ENCODE results near the gene TNS3.
A peak's percentile ranks its signal among the peaks of the same experiment; 100 is the strongest.

Gene TNS3

GRCh38 chr7:47454069-47454973 lies 127.6 kb downstream of the TNS3 start:
- Histone ChIP-seq H2AFZ (ENCODE audit: low read length, unreplicated experiment) (no peak overlapping the region), H3K4me3 (ENCODE audit: low read depth, low read length) (peak overlapping the region; percentile 64), H3K27ac (ENCODE audit: low read depth, low read length) (peak overlapping the region; percentile 96), H3K4me1 (ENCODE audit: control insufficient read depth, insufficient read depth, low read length, unreplicated experiment) (peaks cover 70% of the 10 kb centered on the region), H3K79me2 (ENCODE audit: control insufficient read depth, insufficient read depth, low read length, unreplicated experiment) (peaks cover 42% of the 10 kb centered on the region), H3K27me3 (ENCODE audit: insufficient read depth, low read length) (no peaks in the 10 kb centered on the region), H3K36me3 (ENCODE audit: insufficient read depth, low read length) (no peaks in the 10 kb centered on the region)

GRCh38 chr7:47453093-47454061 lies 128.5 kb downstream of the TNS3 start:
- no peak overlapping the region for H2AFZ ChIP-seq (ENCODE audit: low read length, unreplicated experiment)
- peak overlapping the region; percentile 96 for H3K27ac ChIP-seq (ENCODE audit: low read depth, low read length)
- peak overlapping the region; percentile 64 for H3K4me3 ChIP-seq (ENCODE audit: low read depth, low read length)
- no peaks in the 10 kb centered on the region for H3K27me3 ChIP-seq (ENCODE audit: insufficient read depth, low read length)
- H3K4me1 ChIP-seq (ENCODE audit: control insufficient read depth, insufficient read depth, low read length, unreplicated experiment) = peaks cover 60% of the 10 kb centered on the region
- H3K79me2 ChIP-seq (ENCODE audit: control insufficient read depth, insufficient read depth, low read length, unreplicated experiment) = peaks cover 43% of the 10 kb centered on the region
- 0 out of 2 replicates have a peak, but pooled peaks cover 4% of the 10 kb centered on the region for H3K36me3 ChIP-seq (ENCODE audit: insufficient read depth, low read length)

- H3K27ac ChIP-seq (ENCODE audit: low read depth, low read length) = peak overlapping the region; percentile 96
- peaks cover 43% of the 10 kb centered on the region for H3K79me2 ChIP-seq (ENCODE audit: control insufficient read depth, insufficient read depth, low read length, unreplicated experiment)
- H2AFZ ChIP-seq (ENCODE audit: low read length, unreplicated experiment) = no peak overlapping the region
- peaks cover 54% of the 10 kb centered on the region for H3K4me1 ChIP-seq (ENCODE audit: control insufficient read depth, insufficient read depth, low read length, unreplicated experiment)
- H3K36me3 ChIP-seq (ENCODE audit: insufficient read depth, low read length) = 0 out of 2 replicates have a peak, but pooled peaks cover 4% of the 10 kb centered on the region
- peak overlapping the region; percentile 64 for H3K4me3 ChIP-seq (ENCODE audit: low read depth, low read length)
- no peaks in the 10 kb centered on the region for H3K27me3 ChIP-seq (ENCODE audit: insufficient read depth, low read length)
These were observed 129.2 kb downstream of the TNS3 start for GRCh38 chr7:47452715-47453092.

GRCh38 chr7:47452295-47452694 lies 129.6 kb downstream of the TNS3 start:
- peak overlapping the region; percentile 64 for H3K4me3 ChIP-seq (ENCODE audit: low read depth, low read length)
- H3K27ac ChIP-seq (ENCODE audit: low read depth, low read length) = peak overlapping the region; percentile 96
- H3K27me3 ChIP-seq (ENCODE audit: insufficient read depth, low read length) = no peaks in the 10 kb centered on the region
- no peak overlapping the region for H2AFZ ChIP-seq (ENCODE audit: low read length, unreplicated experiment)
- H3K36me3 ChIP-seq (ENCODE audit: insufficient read depth, low read length) = 0 out of 2 replicates have a peak, but pooled peaks cover 4% of the 10 kb centered on the region
- peaks cover 53% of the 10 kb centered on the region for H3K4me1 ChIP-seq (ENCODE audit: control insufficient read depth, insufficient read depth, low read length, unreplicated experiment)
- H3K79me2 ChIP-seq (ENCODE audit: control insufficient read depth, insufficient read depth, low read length, unreplicated experiment) = peaks cover 44% of the 10 kb centered on the region

GRCh38 chr7:47451851-47452205 lies 130.1 kb downstream of the TNS3 start:
- H2AFZ ChIP-seq (ENCODE audit: low read length, unreplicated experiment) = no peak overlapping the region
- H3K4me1 ChIP-seq (ENCODE audit: control insufficient read depth, insufficient read depth, low read length, unreplicated experiment) = peaks cover 56% of the 10 kb centered on the region
- H3K79me2 ChIP-seq (ENCODE audit: control insufficient read depth, insufficient read depth, low read length, unreplicated experiment) = peaks cover 45% of the 10 kb centered on the region
- H3K27ac ChIP-seq (ENCODE audit: low read depth, low read length) = peak overlapping the region; percentile 96
- 0 out of 2 replicates have a peak, but pooled peaks cover 4% of the 10 kb centered on the region for H3K36me3 ChIP-seq (ENCODE audit: insufficient read depth, low read length)
- H3K4me3 ChIP-seq (ENCODE audit: low read depth, low read length) = peak overlapping the region; percentile 64; the same call in 1 of the 2 replicates
- no peaks in the 10 kb centered on the region for H3K27me3 ChIP-seq (ENCODE audit: insufficient read depth, low read length)

GRCh38 chr7:47449810-47450590 lies 131.9 kb downstream of the TNS3 start:
- Histone ChIP-seq H3K4me1 (ENCODE audit: control insufficient read depth, insufficient read depth, low read length, unreplicated experiment) (peaks cover 55% of the 10 kb centered on the region), H3K27me3 (ENCODE audit: insufficient read depth, low read length) (no peaks in the 10 kb centered on the region), H3K4me3 (ENCODE audit: low read depth, low read length) (no peak overlapping the region), H3K27ac (ENCODE audit: low read depth, low read length) (peak overlapping the region; percentile 12; the same call in 1 of the 2 replicates), H2AFZ (ENCODE audit: low read length, unreplicated experiment) (no peak overlapping the region), H3K79me2 (ENCODE audit: control insufficient read depth, insufficient read depth, low read length, unreplicated experiment) (peaks cover 45% of the 10 kb centered on the region), H3K36me3 (ENCODE audit: insufficient read depth, low read length) (0 out of 2 replicates have a peak, but pooled peaks cover 4% of the 10 kb centered on the region)

GRCh38 chr7:47448971-47449370 lies 132.9 kb downstream of the TNS3 start:
- no peaks in the 10 kb centered on the region for H3K27me3 ChIP-seq (ENCODE audit: insufficient read depth, low read length)
- no peak overlapping the region for H3K4me3 ChIP-seq (ENCODE audit: low read depth, low read length)
- H3K79me2 ChIP-seq (ENCODE audit: control insufficient read depth, insufficient read depth, low read length, unreplicated experiment) = peaks cover 51% of the 10 kb centered on the region
- no peak overlapping the region for H2AFZ ChIP-seq (ENCODE audit: low read length, unreplicated experiment)
- 0 out of 2 replicates have a peak, but pooled peaks cover 4% of the 10 kb centered on the region for H3K36me3 ChIP-seq (ENCODE audit: insufficient read depth, low read length)
- peaks cover 44% of the 10 kb centered on the region for H3K4me1 ChIP-seq (ENCODE audit: control insufficient read depth, insufficient read depth, low read length, unreplicated experiment)
- H3K27ac ChIP-seq (ENCODE audit: low read depth, low read length) = no peak overlapping the region

- Histone ChIP-seq H3K4me3 (ENCODE audit: low read depth, low read length) (no peak overlapping the region), H2AFZ (ENCODE audit: low read length, unreplicated experiment) (no peak overlapping the region), H3K79me2 (ENCODE audit: control insufficient read depth, insufficient read depth, low read length, unreplicated experiment) (peaks cover 59% of the 10 kb centered on the region), H3K36me3 (ENCODE audit: insufficient read depth, low read length) (0 out of 2 replicates have a peak, but pooled peaks cover 4% of the 10 kb centered on the region), H3K27me3 (ENCODE audit: insufficient read depth, low read length) (no peaks in the 10 kb centered on the region), H3K4me1 (ENCODE audit: control insufficient read depth, insufficient read depth, low read length, unreplicated experiment) (peaks cover 32% of the 10 kb centered on the region), H3K27ac (ENCODE audit: low read depth, low read length) (no peak overlapping the region)
These were observed 134.1 kb downstream of the TNS3 start for GRCh38 chr7:47447621-47448349.

GRCh38 chr7:47446871-47447466 lies 134.9 kb downstream of the TNS3 start:
- Histone ChIP-seq H3K4me1 (ENCODE audit: control insufficient read depth, insufficient read depth, low read length, unreplicated experiment) (peaks cover 27% of the 10 kb centered on the region), H3K27ac (ENCODE audit: low read depth, low read length) (no peak overlapping the region), H2AFZ (ENCODE audit: low read length, unreplicated experiment) (no peak overlapping the region), H3K4me3 (ENCODE audit: low read depth, low read length) (no peak overlapping the region), H3K27me3 (ENCODE audit: insufficient read depth, low read length) (no peaks in the 10 kb centered on the region), H3K79me2 (ENCODE audit: control insufficient read depth, insufficient read depth, low read length, unreplicated experiment) (peaks cover 55% of the 10 kb centered on the region), H3K36me3 (ENCODE audit: insufficient read depth, low read length) (0 out of 2 replicates have a peak, but pooled peaks cover 4% of the 10 kb centered on the region)
